Measurements from ENCODE around the gene TSBP1. TPM values are rescaled to one million over a fixed set of nuclear protein-coding genes. Genes with fewer than 3 reads are reported as not detected.

Gene TSBP1
- total RNA-seq, 1 experiment from 2014 or later, result not detected

- Histone ChIP-seq H3K4me2 (ENCODE audit: low read length) (peak overlapping the region; percentile 85), H3K9ac (ENCODE audit: low read length) (peak overlapping the region; percentile 54), H3K4me1 (ENCODE audit: control insufficient read depth in 1 of 2, insufficient read depth in 2 of 2, low read length in 2 of 2) (peaks cover 8 to 29% of the 10 kb centered on the region in 2 experiments; a peak in 3 of 4 replicates), H3K36me3 (ENCODE audit: control insufficient read depth in 1 of 2, insufficient read depth in 2 of 2, low read length in 2 of 2) (no peaks in the 10 kb centered on the region), H2AFZ (ENCODE audit: low read depth, low read length, poor library complexity, severe bottlenecking) (peak overlapping the region; percentile 90), H3K4me3 (replicated peaks in 1 of 2; ENCODE audit: low read depth in 1 of 2, low read length in 2 of 2) (peak overlapping the region; percentile 33 to 58), H3K27me3 (ENCODE audit: insufficient read depth, low read length) (no peaks in the 10 kb centered on the region), H3K79me2 (ENCODE audit: insufficient read depth, low read length) (no peaks in the 10 kb centered on the region), H3K27ac (ENCODE audit: low read depth, low read length) (peak overlapping the region; percentile 61), H4K20me1 (ENCODE audit: insufficient read depth) (no peaks in the 10 kb centered on the region), H3K9me2 (ENCODE audit: insufficient read depth) (no peaks in the 10 kb centered on the region), H3K9me3 (ENCODE audit: control insufficient read depth in 1 of 2, insufficient read depth in 1 of 2, low read depth in 1 of 2, low read length in 2 of 2) (no peaks in the 10 kb centered on the region)
- ATAC-seq (peak; percentile 95), DNase-seq (ENCODE audit: low read depth, low spot score) (peak; percentile 84)
- intact Hi-C loops (cut with micrococcal nuclease), result no loop called here
- POLR2A ChIA-PET, result interaction anchor here (0.5 to 1.1 kb wide), 3 partner anchors 60 to 544 kb away, joined by 3 read pairs; no protein-coding TSS in a partner anchor
- RAD21 ChIA-PET (ENCODE audit: low non-redundant PET in 1 of 2, low total read pairs in 2 of 2, uncharacterized antibody in 2 of 2, unreplicated experiment in 2 of 2), result interaction anchor here in 1 of 2 experiments (0.6 kb wide), 1 partner anchor 10 kb away, joined by 4 read pairs; no protein-coding TSS in a partner anchor
- TSS peak; percentile 72 for BruUV-seq (replicated peaks)
- CTCF ChIA-PET, result interaction anchor here (0.7 to 3.6 kb wide), 6 partner anchors 10 to 729 kb away, joined by 3 to 15 read pairs (median 6); no protein-coding TSS in a partner anchor
- peak; percentile 68; the same call in 1 of the 2 replicates for TF ChIP-seq MAX (IDR thresholded peaks at IDR 0.05)
- peak; percentile 59; the same call in 1 of the 2 replicates for TF ChIP-seq ZFX (IDR thresholded peaks at IDR 0.05)
- peak; percentile 90 for TF ChIP-seq FOSL1 (IDR thresholded peaks at IDR 0.05; ENCODE audit: low read depth)
- TF ChIP-seq CBX3 (IDR thresholded peaks at IDR 0.05; ENCODE audit: low read depth), result peak; percentile 82
- no peak for TF ChIP-seq REST (IDR thresholded peaks at IDR 0.05; ENCODE audit: low read depth)
- TF ChIP-seq, protein P1, sequence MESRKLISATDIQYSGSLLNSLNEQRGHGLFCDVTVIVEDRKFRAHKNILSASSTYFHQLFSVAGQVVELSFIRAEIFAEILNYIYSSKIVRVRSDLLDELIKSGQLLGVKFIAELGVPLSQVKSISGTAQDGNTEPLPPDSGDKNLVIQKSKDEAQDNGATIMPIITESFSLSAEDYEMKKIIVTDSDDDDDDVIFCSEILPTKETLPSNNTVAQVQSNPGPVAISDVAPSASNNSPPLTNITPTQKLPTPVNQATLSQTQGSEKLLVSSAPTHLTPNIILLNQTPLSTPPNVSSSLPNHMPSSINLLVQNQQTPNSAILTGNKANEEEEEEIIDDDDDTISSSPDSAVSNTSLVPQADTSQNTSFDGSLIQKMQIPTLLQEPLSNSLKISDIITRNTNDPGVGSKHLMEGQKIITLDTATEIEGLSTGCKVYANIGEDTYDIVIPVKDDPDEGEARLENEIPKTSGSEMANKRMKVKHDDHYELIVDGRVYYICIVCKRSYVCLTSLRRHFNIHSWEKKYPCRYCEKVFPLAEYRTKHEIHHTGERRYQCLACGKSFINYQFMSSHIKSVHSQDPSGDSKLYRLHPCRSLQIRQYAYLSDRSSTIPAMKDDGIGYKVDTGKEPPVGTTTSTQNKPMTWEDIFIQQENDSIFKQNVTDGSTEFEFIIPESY (IDR thresholded peaks at IDR 0.05; ENCODE audit: extremely low read depth, insufficient replicate concordance, low read length), result no peak
- no peak for TF ChIP-seq EZH2 (IDR thresholded peaks at IDR 0.05)
- no peak for TF ChIP-seq ATF3 (IDR thresholded peaks at IDR 0.05)
- peak; percentile 41; the same call in 1 of the 2 replicates for TF ChIP-seq POLR2AphosphoS5 (IDR thresholded peaks at IDR 0.05; ENCODE audit: low read depth, low read length)
- TF ChIP-seq EZH2phosphoT487 (IDR thresholded peaks at IDR 0.05; ENCODE audit: borderline replicate concordance), result no peak
- TF ChIP-seq RAD21 (IDR thresholded peaks at IDR 0.05; ENCODE audit: low read depth), result peak; percentile 48
- TF ChIP-seq POLR2A (IDR thresholded peaks at IDR 0.05; ENCODE audit: borderline replicate concordance, extremely low read depth, insufficient read depth, insufficient read length), result peak; percentile 39
- TF ChIP-seq SIN3A (IDR thresholded peaks at IDR 0.05; ENCODE audit: low read depth), result no peak
- TF ChIP-seq SP1 (IDR thresholded peaks at IDR 0.05; ENCODE audit: low read depth), result peak; percentile 61; the same call in 1 of the 2 replicates
- TF ChIP-seq SRF (IDR thresholded peaks at IDR 0.05; ENCODE audit: low read depth), result no peak
- peak; percentile 73 for TF ChIP-seq JUND (IDR thresholded peaks at IDR 0.05)
- peak; percentile 86 for TF ChIP-seq CEBPB (IDR thresholded peaks at IDR 0.05; ENCODE audit: low read depth)
- peak; percentile 16 for TF ChIP-seq YY1 (IDR thresholded peaks at IDR 0.05; ENCODE audit: extremely low read depth, insufficient replicate concordance, low read depth, low read length)
- TF ChIP-seq ZNF274 (IDR thresholded peaks at IDR 0.05; ENCODE audit: low read depth, low read length), result no peak
- no peak; the same call in 1 of the 2 replicates for TF ChIP-seq ELF1 (IDR thresholded peaks at IDR 0.05; ENCODE audit: borderline replicate concordance, low read depth)
- no peak for TF ChIP-seq EGR1 (IDR thresholded peaks at IDR 0.05; ENCODE audit: low read depth)
Observed at GRCh38 chr6:32255199-32256153, 116.2 kb downstream of the TSBP1 start.

Measured in HCT116 (cell line).